ENCODE measurements around the gene GRIN2C. TPM values are rescaled to one million over a fixed set of nuclear protein-coding genes. Genes with fewer than 3 reads are reported as not detected.

The GRIN2C gene
- total and polyA plus RNA-seq, 4 donors = 0.01 to 0.03 (median 0.02) TPM; not detected in 1

DNA sequence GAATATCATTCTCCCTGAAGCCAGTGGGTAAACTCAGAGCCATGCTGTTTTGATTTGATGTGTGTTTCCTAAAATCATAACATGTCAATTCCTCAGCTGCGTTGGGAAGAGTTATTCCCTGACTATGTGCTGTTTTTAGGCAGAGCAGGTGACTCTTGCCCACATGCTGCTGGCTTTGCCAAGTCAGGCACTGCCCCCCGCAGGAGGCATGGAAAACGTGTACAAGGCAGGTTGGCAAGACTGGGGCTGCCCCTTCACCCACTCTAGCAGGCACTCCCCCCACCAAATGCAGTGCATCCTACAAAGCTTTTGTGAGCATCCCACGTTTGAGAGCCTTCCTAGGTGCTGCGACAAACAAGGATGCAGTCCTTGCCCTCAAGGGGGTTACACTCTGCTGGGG, 45.2 kb downstream of the GRIN2C start:
- DNase-seq = no peak
- TF ChIP-seq, protein P1, sequence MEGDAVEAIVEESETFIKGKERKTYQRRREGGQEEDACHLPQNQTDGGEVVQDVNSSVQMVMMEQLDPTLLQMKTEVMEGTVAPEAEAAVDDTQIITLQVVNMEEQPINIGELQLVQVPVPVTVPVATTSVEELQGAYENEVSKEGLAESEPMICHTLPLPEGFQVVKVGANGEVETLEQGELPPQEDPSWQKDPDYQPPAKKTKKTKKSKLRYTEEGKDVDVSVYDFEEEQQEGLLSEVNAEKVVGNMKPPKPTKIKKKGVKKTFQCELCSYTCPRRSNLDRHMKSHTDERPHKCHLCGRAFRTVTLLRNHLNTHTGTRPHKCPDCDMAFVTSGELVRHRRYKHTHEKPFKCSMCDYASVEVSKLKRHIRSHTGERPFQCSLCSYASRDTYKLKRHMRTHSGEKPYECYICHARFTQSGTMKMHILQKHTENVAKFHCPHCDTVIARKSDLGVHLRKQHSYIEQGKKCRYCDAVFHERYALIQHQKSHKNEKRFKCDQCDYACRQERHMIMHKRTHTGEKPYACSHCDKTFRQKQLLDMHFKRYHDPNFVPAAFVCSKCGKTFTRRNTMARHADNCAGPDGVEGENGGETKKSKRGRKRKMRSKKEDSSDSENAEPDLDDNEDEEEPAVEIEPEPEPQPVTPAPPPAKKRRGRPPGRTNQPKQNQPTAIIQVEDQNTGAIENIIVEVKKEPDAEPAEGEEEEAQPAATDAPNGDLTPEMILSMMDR (IDR thresholded peaks at IDR 0.05; ENCODE audit: control extremely low read depth, extremely low read depth) = no peak
- H3K27ac ChIP-seq (ENCODE audit: low read depth in 1 of 2, low read length in 1 of 2) = no peak overlapping the region
- no peak overlapping the region for H3K4me3 ChIP-seq
- WGBS, 2 donors = 80 to 83% methylated on average over 5 of the region's 5 CpGs
- H3K36me3 ChIP-seq (ENCODE audit: control insufficient read depth in 4 of 4, insufficient read depth in 4 of 4, low read length in 4 of 4) = peaks cover 0 to 13% (median 0%) of the 10 kb centered on the region in 4 donors
- ATAC-seq (ENCODE audit: insufficient read depth, low FRiP score) = no peak
- no peaks in the 10 kb centered on the region for H3K27me3 ChIP-seq (ENCODE audit: control insufficient read depth in 3 of 3, insufficient read depth in 3 of 3, low read length in 2 of 3)
- peaks cover 0 to 2% (median 0%) of the 10 kb centered on the region in 4 donors for H3K9me3 ChIP-seq (ENCODE audit: control insufficient read depth in 4 of 4, insufficient read depth in 3 of 4, low read length in 3 of 4)
- no peak overlapping the region for H3K9ac ChIP-seq (ENCODE audit: insufficient read depth in 1 of 2, low read length in 2 of 2)
- peaks cover 0 to 8% (median 4%) of the 10 kb centered on the region in 5 donors for H3K4me1 ChIP-seq (ENCODE audit: control insufficient read depth in 5 of 5, insufficient read depth in 5 of 5, low read length in 5 of 5)

DNA sequence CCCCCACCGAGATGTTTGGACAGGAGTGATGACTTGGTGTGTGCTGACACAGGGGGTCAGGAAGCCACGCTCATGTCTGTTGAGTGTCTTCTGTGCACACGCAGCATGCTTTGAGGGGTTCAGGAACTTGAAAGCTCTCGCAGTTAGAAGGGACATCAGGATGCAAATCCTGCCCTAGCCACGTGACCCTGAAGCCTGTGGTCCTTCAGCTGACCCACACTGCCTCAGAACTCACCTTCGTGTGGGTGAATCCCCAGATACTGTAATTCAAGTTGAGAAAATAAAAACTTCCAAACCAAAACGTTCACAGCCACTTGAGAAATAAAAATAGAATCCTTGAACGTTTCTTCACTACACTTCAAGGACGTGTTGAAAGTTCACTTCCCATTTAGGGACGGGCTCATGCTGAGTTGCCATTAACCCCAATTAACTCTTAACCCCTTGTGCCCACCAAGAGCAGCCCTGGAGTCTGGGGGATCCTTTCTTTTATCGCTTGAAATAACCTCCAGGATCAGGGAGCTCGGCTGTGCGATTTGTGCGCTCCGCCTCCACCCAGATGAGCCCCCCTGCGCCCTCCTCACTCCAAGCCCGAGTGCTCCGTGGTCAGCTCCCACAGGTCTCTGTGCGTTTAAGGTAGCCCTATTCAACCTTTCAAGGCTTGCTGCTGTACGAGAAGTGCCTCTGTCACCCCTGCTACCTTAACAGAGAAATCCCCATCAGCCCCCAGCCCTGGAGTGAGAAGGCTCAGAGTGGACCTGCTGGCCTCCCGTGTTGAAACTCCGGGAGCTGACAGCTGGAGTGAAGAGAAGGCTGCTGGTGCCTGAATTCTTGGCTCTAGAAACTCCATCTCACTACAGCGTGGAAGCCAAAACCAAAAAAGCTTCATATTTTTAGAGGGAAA, 47.3 kb downstream of the GRIN2C start:
- Histone ChIP-seq H3K4me3 (no peak overlapping the region), H3K9me3 (ENCODE audit: control insufficient read depth in 4 of 4, insufficient read depth in 3 of 4, low read length in 3 of 4) (peaks cover 0 to 2% (median 0%) of the 10 kb centered on the region in 4 donors), H3K27me3 (ENCODE audit: control insufficient read depth in 3 of 3, insufficient read depth in 3 of 3, low read length in 2 of 3) (no peaks in the 10 kb centered on the region), H3K36me3 (ENCODE audit: control insufficient read depth in 4 of 4, insufficient read depth in 4 of 4, low read length in 4 of 4) (peaks cover 0 to 12% (median 0%) of the 10 kb centered on the region in 4 donors), H3K27ac (ENCODE audit: low read depth in 1 of 2, low read length in 1 of 2) (peak overlapping the region; percentile 13 to 77), H3K4me1 (ENCODE audit: control insufficient read depth in 5 of 5, insufficient read depth in 5 of 5, low read length in 5 of 5) (peaks cover 0 to 14% (median 5%) of the 10 kb centered on the region in 5 donors), H3K9ac (ENCODE audit: insufficient read depth in 1 of 2, low read length in 2 of 2) (no peak overlapping the region)
- DNase-seq = peak; percentile 47 to 69 (median 52)
- WGBS, 2 donors = 46 to 47% methylated on average over 23 of the region's 23 CpGs
- TF ChIP-seq, protein P1 (IDR thresholded peaks at IDR 0.05; ENCODE audit: control extremely low read depth, extremely low read depth) = no peak
- peak; percentile 13 for ATAC-seq (ENCODE audit: insufficient read depth, low FRiP score)

DNA sequence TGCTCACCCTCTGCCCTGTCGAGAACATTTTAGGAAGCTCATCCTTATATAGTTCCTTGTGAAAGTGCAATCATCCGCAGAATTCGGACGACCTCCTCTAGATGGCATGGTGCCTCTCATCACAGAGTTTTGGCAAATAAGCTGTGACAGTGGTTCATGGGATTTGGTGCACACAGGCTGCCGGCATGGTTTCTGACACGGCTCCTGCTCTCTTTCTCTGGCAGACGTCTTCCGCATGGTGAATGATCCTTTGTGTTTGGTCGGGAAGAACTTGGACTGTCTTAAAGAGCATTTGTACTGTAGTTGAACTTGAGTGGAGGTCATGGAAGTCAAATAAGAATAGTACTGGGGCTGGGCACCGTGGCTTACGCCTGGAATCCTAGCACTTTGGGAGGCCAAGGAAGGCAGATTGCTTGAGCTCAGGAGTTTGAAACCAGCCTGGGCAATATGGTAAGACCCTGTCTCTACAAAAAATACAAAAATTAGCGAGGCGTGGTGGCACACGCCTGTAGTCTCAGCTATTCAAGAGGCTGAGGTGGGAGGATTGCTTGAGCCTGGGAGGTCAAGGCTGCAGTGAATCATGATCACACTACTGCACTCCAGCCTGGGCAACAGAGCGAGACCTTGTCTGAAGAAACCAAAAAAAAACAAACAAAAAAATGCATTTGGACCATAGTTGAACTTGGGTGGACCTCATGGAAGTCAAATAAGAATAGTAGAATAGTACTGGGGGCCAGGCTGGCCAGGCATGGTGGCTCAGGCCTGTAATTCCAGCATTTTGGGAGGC, 48.8 kb downstream of the GRIN2C start:
- no peaks in the 10 kb centered on the region for H3K27me3 ChIP-seq (ENCODE audit: control insufficient read depth in 3 of 3, insufficient read depth in 3 of 3, low read length in 2 of 3)
- no peak overlapping the region for H3K27ac ChIP-seq (ENCODE audit: low read depth in 1 of 2, low read length in 1 of 2)
- TF ChIP-seq, protein P1 (IDR thresholded peaks at IDR 0.05; ENCODE audit: control extremely low read depth, extremely low read depth) = no peak
- no peaks in the 10 kb centered on the region for H3K9me3 ChIP-seq (ENCODE audit: control insufficient read depth in 4 of 4, insufficient read depth in 3 of 4, low read length in 3 of 4)
- ATAC-seq (ENCODE audit: insufficient read depth, low FRiP score) (no peak), DNase-seq (no peak)
- peaks cover 0 to 16% (median 0%) of the 10 kb centered on the region in 4 donors for H3K36me3 ChIP-seq (ENCODE audit: control insufficient read depth in 4 of 4, insufficient read depth in 4 of 4, low read length in 4 of 4)
- WGBS, 2 donors = 90 to 92% methylated on average over 15 of the region's 15 CpGs
- peaks cover 0 to 18% (median 8%) of the 10 kb centered on the region in 5 donors for H3K4me1 ChIP-seq (ENCODE audit: control insufficient read depth in 5 of 5, insufficient read depth in 5 of 5, low read length in 5 of 5)
- H3K4me3 ChIP-seq = no peak overlapping the region
- H3K9ac ChIP-seq (ENCODE audit: insufficient read depth in 1 of 2, low read length in 2 of 2) = no peak overlapping the region
